Central memory CD8-positive, alpha-beta T cell (primary cell): ENCODE results near the gene KRTAP1-4.

Source experiments
- ATAC-seq: fragments of 150-1000 bp; cut with Tn5 transposase; replicated peaks from 2 replicates; pipeline ENCODE4 v1.10.0; 2022; ENCODE audit warnings: mild to moderate bottlenecking, moderate FRiP score, moderate number of reproducible peaks; ENCODE audit not compliant: poor library complexity, severe bottlenecking; ENCODE audit errors: extremely low read depth
- DNase-seq, 2 donors: peaks; one replicate each; pipeline ENCODE4 v3.0.0; 2021; ENCODE audit warnings: low spot score in 2 of 2
- H3K27ac Mint-ChIP-seq: one replicate; pipeline ENCODE4 v1.8.0; 2022; ENCODE audit warnings: low read depth, mild to moderate bottlenecking, moderate library complexity, mixed read lengths
- H3K27me3 Mint-ChIP-seq: one replicate; pipeline ENCODE4 v1.8.0; 2022; ENCODE audit warnings: mixed read lengths
- H3K36me3 Mint-ChIP-seq: one replicate; pipeline ENCODE4 v1.8.0; 2022; ENCODE audit warnings: mild to moderate bottlenecking, moderate library complexity, mixed read lengths; ENCODE audit not compliant: insufficient read depth
- H3K4me1 Mint-ChIP-seq: one replicate; pipeline ENCODE4 v1.8.0; 2022; ENCODE audit warnings: mixed read lengths
- H3K4me3 Mint-ChIP-seq: one replicate; pipeline ENCODE4 v1.8.0; 2022; ENCODE audit warnings: mild to moderate bottlenecking, moderate library complexity, mixed read lengths
- H3K9me3 Mint-ChIP-seq: one replicate; pipeline ENCODE4 v1.8.0; 2022; ENCODE audit warnings: mixed read lengths

The KRTAP1-4 gene

GRCh38 chr17:40993084-40993483 lies 36.9 kb downstream of the KRTAP1-4 start:
- H3K36me3 Mint-ChIP-seq: no peaks in the 10 kb centered on the region
- H3K4me1 Mint-ChIP-seq: no peaks in the 10 kb centered on the region
- no peak overlapping the region for H3K4me3 Mint-ChIP-seq
- ATAC-seq: no peak
- H3K27me3 Mint-ChIP-seq: peaks cover 84% of the 10 kb centered on the region
- no peak for DNase-seq
- H3K27ac Mint-ChIP-seq: no peak overlapping the region
- no peaks in the 10 kb centered on the region for H3K9me3 Mint-ChIP-seq

- DNase-seq: no peak
- Mint-ChIP-seq H3K4me1 (no peaks in the 10 kb centered on the region), H3K9me3 (no peaks in the 10 kb centered on the region), H3K36me3 (no peaks in the 10 kb centered on the region), H3K27ac (no peak overlapping the region), H3K27me3 (peaks cover 84% of the 10 kb centered on the region), H3K4me3 (no peak overlapping the region)
- ATAC-seq: no peak
Measured at GRCh38 chr17:40992666-40993065, 37.3 kb downstream of the KRTAP1-4 start.

- Mint-ChIP-seq H3K4me1 (no peaks in the 10 kb centered on the region), H3K36me3 (peaks cover 1% of the 10 kb centered on the region), H3K9me3 (no peaks in the 10 kb centered on the region), H3K27me3 (peaks cover 64% of the 10 kb centered on the region), H3K4me3 (no peak overlapping the region), H3K27ac (no peak overlapping the region)
- ATAC-seq (no peak), DNase-seq (no peak)
Measured at GRCh38 chr17:40986920-40987319, 43.1 kb downstream of the KRTAP1-4 start.

GRCh38 chr17:40984226-40984625 lies 45.8 kb downstream of the KRTAP1-4 start, which contains the start of gene KRT40:
Gene KRT40 (minus strand): TSS chr17:40984326. CDS start chr17:40984273, 53 bp downstream.
- DNase-seq: no peak
- ATAC-seq: no peak
- Mint-ChIP-seq H3K36me3 (peaks cover 1% of the 10 kb centered on the region), H3K27ac (no peak within 1 kb of the TSS), H3K27me3 (peaks cover 55% of the 10 kb centered on the region), H3K4me3 (no peak within 1 kb of the TSS), H3K9me3 (no peaks in the 10 kb centered on the region), H3K4me1 (no peaks in the 10 kb centered on the region)

- H3K9me3 Mint-ChIP-seq: no peaks in the 10 kb centered on the region
- ATAC-seq (no peak), DNase-seq (no peak)
- H3K27ac Mint-ChIP-seq: no peak overlapping the region
- peaks cover 1% of the 10 kb centered on the region for H3K36me3 Mint-ChIP-seq
- H3K4me1 Mint-ChIP-seq: no peaks in the 10 kb centered on the region
- H3K27me3 Mint-ChIP-seq: peaks cover 47% of the 10 kb centered on the region
- no peak overlapping the region for H3K4me3 Mint-ChIP-seq
Measured at GRCh38 chr17:40981115-40981514, 48.9 kb downstream of the KRTAP1-4 start.

- H3K9me3 Mint-ChIP-seq: no peaks in the 10 kb centered on the region
- peaks cover 47% of the 10 kb centered on the region for H3K27me3 Mint-ChIP-seq
- no peaks in the 10 kb centered on the region for H3K4me1 Mint-ChIP-seq
- peaks cover 1% of the 10 kb centered on the region for H3K36me3 Mint-ChIP-seq
- ATAC-seq (no peak), DNase-seq (no peak)
- no peak overlapping the region for H3K4me3 Mint-ChIP-seq
- H3K27ac Mint-ChIP-seq: no peak overlapping the region
Measured at GRCh38 chr17:40980596-40980995, 49.4 kb downstream of the KRTAP1-4 start.

GRCh38 chr17:40980117-40980516 lies 49.9 kb downstream of the KRTAP1-4 start:
- Mint-ChIP-seq H3K4me3 (no peak overlapping the region), H3K27me3 (peaks cover 51% of the 10 kb centered on the region), H3K9me3 (no peaks in the 10 kb centered on the region), H3K36me3 (peaks cover 1% of the 10 kb centered on the region), H3K4me1 (no peaks in the 10 kb centered on the region), H3K27ac (no peak overlapping the region)
- DNase-seq: no peak
- ATAC-seq: no peak
